Liver (tissue), 9 donors: ENCODE measurements around the gene DOCK10. TPM values are rescaled to one million over a fixed set of nuclear protein-coding genes. Genes with fewer than 3 reads are reported as not detected.

Experiments
- DNase-seq: peaks from one replicate; pipeline ENCODE4 v3.0.0-alpha.2; 2017; ENCODE audit warnings: low spot score
- H3K27ac ChIP-seq, 2 donors: one replicate each; pipeline ENCODE4 v1.7.0; 2013; ENCODE audit warnings: inconsistent platforms in 2 of 2, low read length in 2 of 2, control low read depth in 1 of 2, low read depth in 1 of 2, mild to moderate bottlenecking in 1 of 2
- H3K27me3 ChIP-seq, 4 donors: one replicate each; pipeline versions ENCODE4 v1.6.1 to v1.7.0; 2013; ENCODE audit warnings: low read length in 3 of 4, inconsistent platforms in 1 of 4, mild to moderate bottlenecking in 1 of 4, moderate library complexity in 1 of 4; ENCODE audit not compliant: control insufficient read depth in 4 of 4, insufficient read depth in 4 of 4
- H3K36me3 ChIP-seq, 4 donors: one replicate each; pipeline versions ENCODE4 v1.6.1 to v1.7.0; 2013; ENCODE audit warnings: low read length in 3 of 4, mild to moderate bottlenecking in 3 of 4, low read depth in 1 of 4, moderate library complexity in 1 of 4; ENCODE audit not compliant: control insufficient read depth in 4 of 4, insufficient read depth in 3 of 4
- H3K4me1 ChIP-seq, 4 donors: one replicate each; pipeline versions ENCODE4 v1.6.1 to v1.7.0; 2013; ENCODE audit warnings: low read length in 3 of 4, mild to moderate bottlenecking in 3 of 4, moderate library complexity in 1 of 4; ENCODE audit not compliant: control insufficient read depth in 4 of 4, insufficient read depth in 4 of 4
- H3K4me3 ChIP-seq, 3 donors: one replicate each; pipeline versions ENCODE4 v1.6.1 to v1.7.0; 2013; ENCODE audit warnings: low read length in 3 of 3, control low read depth in 1 of 3, low read depth in 1 of 3, mild to moderate bottlenecking in 1 of 3
- H3K9ac ChIP-seq, 2 donors: one replicate each; pipeline ENCODE4 v1.7.0; 2013; ENCODE audit warnings: low read length in 2 of 2, mild to moderate bottlenecking in 2 of 2, moderate library complexity in 2 of 2, control low read depth in 1 of 2, low read depth in 1 of 2
- H3K9me3 ChIP-seq, 4 donors: one replicate each; pipeline versions ENCODE4 v1.6.1 to v1.7.0; 2013; ENCODE audit warnings: low read length in 3 of 4; ENCODE audit not compliant: control insufficient read depth in 4 of 4
- EGR1 ChIP-seq, 2 donors: IDR thresholded peaks; 2 replicates each; pipeline ENCODE4 v1.6.1; 2016 to 2018; ENCODE audit warnings: antibody characterized with exemption in 2 of 2, low read depth in 2 of 2
- FOXA1 ChIP-seq: IDR thresholded peaks from 2 replicates; pipeline ENCODE4 v1.6.1; 2016; ENCODE audit warnings: antibody characterized with exemption
- GABPA ChIP-seq, 2 donors: IDR thresholded peaks in 1 of 2; conservative IDR thresholded peaks in 1 of 2; 2 replicates each; pipeline ENCODE4 v1.6.1; 2016; ENCODE audit warnings: antibody characterized with exemption in 2 of 2, mild to moderate bottlenecking in 1 of 2, moderate library complexity in 1 of 2
- HNF4A ChIP-seq, 2 donors: conservative IDR thresholded peaks; 2 replicates each; pipeline ENCODE4 v1.6.1; 2016; ENCODE audit warnings: antibody characterized with exemption in 2 of 2, mild to moderate bottlenecking in 2 of 2
- HNF4G ChIP-seq: IDR thresholded peaks from 2 replicates; pipeline ENCODE4 v1.6.1; 2016; ENCODE audit warnings: antibody characterized with exemption
- JUND ChIP-seq, 2 donors: IDR thresholded peaks; 2 replicates each; pipeline ENCODE4 v1.6.1; 2016; ENCODE audit warnings: antibody characterized with exemption in 2 of 2
- NR2F2 ChIP-seq: IDR thresholded peaks from 2 replicates; pipeline ENCODE4 v1.6.1; 2016; ENCODE audit warnings: antibody characterized with exemption
- RXRA ChIP-seq, 2 donors: IDR thresholded peaks; 2 replicates each; pipeline ENCODE4 v1.6.1; 2017 to 2018; ENCODE audit warnings: antibody characterized with exemption in 2 of 2, mild to moderate bottlenecking in 1 of 2
- SP1 ChIP-seq: IDR thresholded peaks from 2 replicates; pipeline ENCODE4 v1.6.1; 2018; ENCODE audit warnings: antibody characterized with exemption, mild to moderate bottlenecking
- TAF1 ChIP-seq: conservative IDR thresholded peaks from 2 replicates; pipeline ENCODE4 v1.6.1; 2016; ENCODE audit warnings: antibody characterized with exemption, mild to moderate bottlenecking
- WGBS: extraction: QIAGEN DNeasy Blood & Tissue Kit; methylation state at CpG from one replicate; pipeline ENCODE4 v1.1.7; 2013; 5-methylcytosine and 5-hydroxymethylcytosine counted together
- polyA plus RNA-seq, 2 donors: library from polyadenylated mRNA; stranded (reverse) in 1 of 2; unstranded in 1 of 2; fragments of 200-250 nt in 1 of 2; fragments of >200 nt in 1 of 2; fragmentation: Nextera tagmentation in 1 of 2; extraction: Ambion mirVana in 1 of 2; gene quantifications; one replicate each; pipeline versions ENCODE4 v1.2.1 to v1.2.3, GENCODE V29; 2013 to 2015
- total RNA-seq, 2 donors: library from RNA; depleted of rRNA; stranded (reverse); fragments of >200 nt; gene quantifications; one replicate each; pipeline ENCODE4 v1.2.3, GENCODE V29; 2014
- TF ChIP-seq, protein P1 (sequence below): IDR thresholded peaks from 2 replicates; pipeline ENCODE4 v1.6.1; 2016; ENCODE audit warnings: antibody characterized with exemption
- TF ChIP-seq, protein P2 (sequence below): IDR thresholded peaks from 2 replicates; pipeline ENCODE4 v1.6.1; 2016; ENCODE audit warnings: antibody characterized with exemption
- TF ChIP-seq, protein P3 (sequence below): fragments of 150-350 bp; IDR thresholded peaks from 2 replicates; pipeline ENCODE4 v1.5.1; 2017; ENCODE audit warnings: improper control_type of control experiment, low read depth, low read length; ENCODE audit not compliant: missing input control
- TF ChIP-seq, protein P4 (sequence below): IDR thresholded peaks from 2 replicates; pipeline ENCODE4 v1.6.1; 2016; ENCODE audit warnings: antibody characterized with exemption, mild to moderate bottlenecking
- donor health status: healthy.
- donor health status: healthy.
- donor health status: healthy.
- donor health status: healthy.
- donor health status: healthy.

Gene DOCK10
- total and polyA plus RNA-seq, 4 donors = 1.2 to 15.3 (median 6.8) TPM

DNA sequence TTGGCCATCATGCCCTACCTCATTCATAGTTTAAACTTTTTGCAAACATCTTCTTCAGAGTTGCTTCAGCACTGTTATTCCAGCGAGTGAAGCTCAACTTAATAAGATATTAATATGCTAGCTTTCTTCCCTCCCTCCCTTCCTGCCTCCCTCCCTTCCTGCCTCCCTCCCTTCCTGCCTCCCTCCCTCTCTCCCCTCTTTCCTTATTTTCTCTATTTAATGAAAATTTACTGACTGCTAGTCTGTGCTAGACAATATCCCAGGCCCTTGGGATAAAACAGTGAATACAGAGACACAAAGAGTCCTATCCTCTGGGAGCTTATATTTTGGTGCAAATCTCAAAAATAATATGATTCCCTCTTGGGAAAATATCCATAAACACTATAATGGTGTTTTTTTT lies 42.9 kb downstream of the DOCK10 start:
- Histone ChIP-seq H3K27me3 (no peaks in the 10 kb centered on the region), H3K9ac (no peak overlapping the region), H3K4me1 (no peaks in the 10 kb centered on the region), H3K36me3 (no peaks in the 10 kb centered on the region), H3K4me3 (no peak overlapping the region), H3K9me3 (no peaks in the 10 kb centered on the region), H3K27ac (no peak overlapping the region)
- no peak for TF ChIP-seq EGR1 (IDR thresholded peaks at IDR 0.05; ENCODE audit: low read depth in 2 of 2)
- TF ChIP-seq RXRA (IDR thresholded peaks at IDR 0.05) = no peak
- no peak for TF ChIP-seq HNF4A (conservative IDR thresholded peaks at IDR 0.05)
- 69% methylated on average over 1 of the region's 1 CpG for WGBS
- DNase-seq = no peak

DNA sequence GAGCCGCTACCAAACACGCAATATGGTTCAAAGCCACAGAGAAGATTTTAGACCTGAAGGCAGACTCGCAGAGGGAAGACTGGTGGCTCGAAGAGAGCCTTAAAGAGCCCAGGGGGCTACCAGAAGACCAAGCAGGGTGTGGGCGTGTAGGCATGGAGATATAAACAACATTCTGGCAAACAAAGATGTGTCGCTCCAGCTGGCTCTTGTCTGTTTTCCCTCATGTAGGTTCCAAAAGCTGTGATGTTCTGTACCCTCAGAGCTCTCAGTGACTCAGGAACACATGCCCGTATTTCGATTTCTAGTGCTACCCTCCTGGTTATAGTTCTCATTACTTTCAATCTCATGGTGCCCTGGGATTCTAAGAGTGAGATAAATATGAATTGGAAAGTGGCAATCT lies 44.5 kb downstream of the DOCK10 start:
- H3K27ac ChIP-seq = no peak overlapping the region
- DNase-seq = no peak
- no peaks in the 10 kb centered on the region for H3K27me3 ChIP-seq
- H3K4me3 ChIP-seq = no peak overlapping the region
- no peak overlapping the region for H3K9ac ChIP-seq
- 86% methylated on average over 8 of the region's 8 CpGs for whole genome bisulfite sequencing
- no peak for TF ChIP-seq NR2F2
- no peak for TF ChIP-seq EGR1 (IDR thresholded peaks at IDR 0.05; ENCODE audit: low read depth in 2 of 2)
- TF ChIP-seq HNF4A (conservative IDR thresholded peaks at IDR 0.05) = no peak
- TF ChIP-seq, protein P1, sequence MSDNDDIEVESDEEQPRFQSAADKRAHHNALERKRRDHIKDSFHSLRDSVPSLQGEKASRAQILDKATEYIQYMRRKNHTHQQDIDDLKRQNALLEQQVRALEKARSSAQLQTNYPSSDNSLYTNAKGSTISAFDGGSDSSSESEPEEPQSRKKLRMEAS = no peak
- no peak for TF ChIP-seq FOXA1
- TF ChIP-seq, protein P2, sequence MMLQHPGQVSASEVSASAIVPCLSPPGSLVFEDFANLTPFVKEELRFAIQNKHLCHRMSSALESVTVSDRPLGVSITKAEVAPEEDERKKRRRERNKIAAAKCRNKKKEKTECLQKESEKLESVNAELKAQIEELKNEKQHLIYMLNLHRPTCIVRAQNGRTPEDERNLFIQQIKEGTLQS = no peak
- no peak for TF ChIP-seq HNF4G
- TF ChIP-seq GABPA (IDR thresholded peaks at IDR 0.05 in 1 of 2, conservative IDR thresholded peaks at IDR 0.05 in 1 of 2) = no peak
- TF ChIP-seq, protein P3, sequence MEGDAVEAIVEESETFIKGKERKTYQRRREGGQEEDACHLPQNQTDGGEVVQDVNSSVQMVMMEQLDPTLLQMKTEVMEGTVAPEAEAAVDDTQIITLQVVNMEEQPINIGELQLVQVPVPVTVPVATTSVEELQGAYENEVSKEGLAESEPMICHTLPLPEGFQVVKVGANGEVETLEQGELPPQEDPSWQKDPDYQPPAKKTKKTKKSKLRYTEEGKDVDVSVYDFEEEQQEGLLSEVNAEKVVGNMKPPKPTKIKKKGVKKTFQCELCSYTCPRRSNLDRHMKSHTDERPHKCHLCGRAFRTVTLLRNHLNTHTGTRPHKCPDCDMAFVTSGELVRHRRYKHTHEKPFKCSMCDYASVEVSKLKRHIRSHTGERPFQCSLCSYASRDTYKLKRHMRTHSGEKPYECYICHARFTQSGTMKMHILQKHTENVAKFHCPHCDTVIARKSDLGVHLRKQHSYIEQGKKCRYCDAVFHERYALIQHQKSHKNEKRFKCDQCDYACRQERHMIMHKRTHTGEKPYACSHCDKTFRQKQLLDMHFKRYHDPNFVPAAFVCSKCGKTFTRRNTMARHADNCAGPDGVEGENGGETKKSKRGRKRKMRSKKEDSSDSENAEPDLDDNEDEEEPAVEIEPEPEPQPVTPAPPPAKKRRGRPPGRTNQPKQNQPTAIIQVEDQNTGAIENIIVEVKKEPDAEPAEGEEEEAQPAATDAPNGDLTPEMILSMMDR = no peak
- no peak for TF ChIP-seq JUND (IDR thresholded peaks at IDR 0.05)
- TF ChIP-seq TAF1 = no peak
- TF ChIP-seq SP1 = no peak
- H3K36me3 ChIP-seq = no peaks in the 10 kb centered on the region
- H3K9me3 ChIP-seq = no peaks in the 10 kb centered on the region
- no peaks in the 10 kb centered on the region for H3K4me1 ChIP-seq

DNA sequence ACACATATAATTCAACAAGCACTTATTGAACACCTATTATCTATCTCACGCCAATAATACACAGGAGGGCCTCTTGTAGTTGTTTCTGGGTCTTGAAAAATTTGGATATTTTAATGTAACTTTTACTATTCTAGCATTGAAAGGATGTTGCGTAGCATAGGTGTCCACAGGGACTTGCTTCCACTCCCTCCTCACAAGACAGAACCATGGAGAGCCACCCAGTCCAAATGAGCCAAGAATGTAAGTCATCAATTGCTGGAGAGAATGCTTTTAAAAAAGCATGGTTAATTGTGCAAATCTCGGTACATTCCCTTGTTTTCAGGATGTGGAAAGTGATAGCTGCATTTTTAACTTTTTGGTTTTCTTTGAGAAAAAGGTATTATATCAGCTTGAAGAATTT lies 46.8 kb downstream of the DOCK10 start:
- 92% methylated on average over 3 of the region's 3 CpGs for WGBS
- H3K36me3 ChIP-seq = no peaks in the 10 kb centered on the region

More for the DNA sequence above, 46.8 kb downstream of the DOCK10 start:
- TF ChIP-seq, protein P3 = no peak
- no peak for TF ChIP-seq HNF4A (conservative IDR thresholded peaks at IDR 0.05)
- TF ChIP-seq, protein P4, sequence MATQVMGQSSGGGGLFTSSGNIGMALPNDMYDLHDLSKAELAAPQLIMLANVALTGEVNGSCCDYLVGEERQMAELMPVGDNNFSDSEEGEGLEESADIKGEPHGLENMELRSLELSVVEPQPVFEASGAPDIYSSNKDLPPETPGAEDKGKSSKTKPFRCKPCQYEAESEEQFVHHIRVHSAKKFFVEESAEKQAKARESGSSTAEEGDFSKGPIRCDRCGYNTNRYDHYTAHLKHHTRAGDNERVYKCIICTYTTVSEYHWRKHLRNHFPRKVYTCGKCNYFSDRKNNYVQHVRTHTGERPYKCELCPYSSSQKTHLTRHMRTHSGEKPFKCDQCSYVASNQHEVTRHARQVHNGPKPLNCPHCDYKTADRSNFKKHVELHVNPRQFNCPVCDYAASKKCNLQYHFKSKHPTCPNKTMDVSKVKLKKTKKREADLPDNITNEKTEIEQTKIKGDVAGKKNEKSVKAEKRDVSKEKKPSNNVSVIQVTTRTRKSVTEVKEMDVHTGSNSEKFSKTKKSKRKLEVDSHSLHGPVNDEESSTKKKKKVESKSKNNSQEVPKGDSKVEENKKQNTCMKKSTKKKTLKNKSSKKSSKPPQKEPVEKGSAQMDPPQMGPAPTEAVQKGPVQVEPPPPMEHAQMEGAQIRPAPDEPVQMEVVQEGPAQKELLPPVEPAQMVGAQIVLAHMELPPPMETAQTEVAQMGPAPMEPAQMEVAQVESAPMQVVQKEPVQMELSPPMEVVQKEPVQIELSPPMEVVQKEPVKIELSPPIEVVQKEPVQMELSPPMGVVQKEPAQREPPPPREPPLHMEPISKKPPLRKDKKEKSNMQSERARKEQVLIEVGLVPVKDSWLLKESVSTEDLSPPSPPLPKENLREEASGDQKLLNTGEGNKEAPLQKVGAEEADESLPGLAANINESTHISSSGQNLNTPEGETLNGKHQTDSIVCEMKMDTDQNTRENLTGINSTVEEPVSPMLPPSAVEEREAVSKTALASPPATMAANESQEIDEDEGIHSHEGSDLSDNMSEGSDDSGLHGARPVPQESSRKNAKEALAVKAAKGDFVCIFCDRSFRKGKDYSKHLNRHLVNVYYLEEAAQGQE = no peak
- H3K9ac ChIP-seq = no peak overlapping the region
- H3K9me3 ChIP-seq = no peaks in the 10 kb centered on the region
- no peak for DNase-seq
- no peaks in the 10 kb centered on the region for H3K27me3 ChIP-seq
- H3K27ac ChIP-seq = no peak overlapping the region
- H3K4me1 ChIP-seq = no peaks in the 10 kb centered on the region
- H3K4me3 ChIP-seq = no peak overlapping the region
